WTC11 (cell line): ENCODE data around the gene NFAM1. TPM values are rescaled to one million over a fixed set of nuclear protein-coding genes. Genes with fewer than 3 reads are reported as not detected.

ENCODE experiments used
- ATAC-seq: fragments of 200-7000 bp; cut with Tn5 transposase; 2 replicates; pipeline ENCODE4 v1.10.0; 2021; ENCODE audit warnings: mild to moderate bottlenecking, moderate library complexity
- CTCF ChIA-PET: fragments of 300-600 bp; sonication (Branson Sonifier 250); formaldehyde crosslinking; loops from one replicate; lab custom pipeline; 2021; ENCODE audit warnings: antibody characterized with exemption; lab: Charles Lee
- POLR2A ChIA-PET: fragments of 350-600 bp; sonication (Branson Sonifier 250); formaldehyde crosslinking; loops from one replicate; lab custom pipeline; 2021; ENCODE audit warnings: antibody characterized with exemption; lab: Charles Lee
- DNase-seq: peaks from one replicate; pipeline ENCODE4 v3.0.0; 2021; ENCODE audit warnings: low spot score
- H3K27ac Mint-ChIP-seq: 2 replicates; pipeline ENCODE4 v1.8.0; 2021; ENCODE audit warnings: mixed read lengths
- H3K27me3 Mint-ChIP-seq: 2 replicates; pipeline ENCODE4 v1.8.0; 2021; ENCODE audit warnings: low read depth, mild to moderate bottlenecking, moderate library complexity, mixed read lengths
- H3K36me3 Mint-ChIP-seq: 2 replicates; pipeline ENCODE4 v1.8.0; 2021; ENCODE audit warnings: mixed read lengths
- H3K4me1 Mint-ChIP-seq: 2 replicates; pipeline ENCODE4 v1.8.0; 2022; ENCODE audit warnings: mixed read lengths
- H3K4me3 Mint-ChIP-seq: 2 replicates; pipeline ENCODE4 v1.8.0; 2021; ENCODE audit warnings: mild to moderate bottlenecking, moderate library complexity, mixed read lengths
- H3K9me3 Mint-ChIP-seq: 2 replicates; pipeline ENCODE4 v1.8.0; 2021; ENCODE audit warnings: mixed read lengths
- ZNF219 ChIP-seq: sonication (generic); formaldehyde crosslinking; IDR thresholded peaks from 2 replicates; pipeline ENCODE4 v1.8.0; 2023; ENCODE audit warnings: missing genetic modification reagents, mild to moderate bottlenecking, borderline replicate concordance
- ZNF317 ChIP-seq: sonication (generic); formaldehyde crosslinking; IDR thresholded peaks from 2 replicates; pipeline ENCODE4 v1.8.1; 2023; ENCODE audit warnings: low read depth, mild to moderate bottlenecking, moderate library complexity, missing genetic modification reagents, borderline replicate concordance
- total RNA-seq: library from RNA; stranded (reverse); gene quantifications from 3 replicates; pipeline ENCODE4 v1.2.3, GENCODE V29; 2021
- TF ChIP-seq, protein P1 (sequence below): sonication (generic); formaldehyde crosslinking; IDR thresholded peaks from 2 replicates; pipeline ENCODE4 v1.8.0; 2022; ENCODE audit warnings: missing genetic modification reagents
- TF ChIP-seq, protein P2 (sequence below): sonication (generic); formaldehyde crosslinking; IDR thresholded peaks from 2 replicates; pipeline ENCODE4 v1.8.1; 2023; ENCODE audit warnings: mild to moderate bottlenecking, missing genetic modification reagents, borderline replicate concordance
- TF ChIP-seq, protein P3 (sequence below): sonication (generic); formaldehyde crosslinking; conservative IDR thresholded peaks from 2 replicates; pipeline ENCODE4 v1.8.1; 2022; ENCODE audit warnings: mild to moderate bottlenecking, missing genetic modification reagents
- TF ChIP-seq, protein P4 (sequence below): fragments of 250-450 bp; sonication (Bioruptor Pico); conservative IDR thresholded peaks from 2 replicates; pipeline ENCODE4 v1.9.0; 2021; ENCODE audit warnings: mild to moderate bottlenecking
- TF ChIP-seq, protein P5 (sequence below): sonication (generic); formaldehyde crosslinking; IDR thresholded peaks from 2 replicates; pipeline ENCODE4 v1.8.1; 2023; ENCODE audit warnings: mild to moderate bottlenecking, missing genetic modification reagents
- TF ChIP-seq, protein P6 (sequence below): sonication (generic); formaldehyde crosslinking; IDR thresholded peaks from 2 replicates; pipeline ENCODE4 v1.8.0; 2022; ENCODE audit warnings: mild to moderate bottlenecking, missing genetic modification reagents
- TF ChIP-seq, protein P7 (sequence below): sonication (generic); formaldehyde crosslinking; IDR thresholded peaks from 2 replicates; pipeline ENCODE4 v1.8.1; 2022; ENCODE audit warnings: missing genetic modification reagents, borderline replicate concordance
- TF ChIP-seq, protein P8 (sequence below): fragments of 250-450 bp; sonication (Bioruptor Pico); IDR thresholded peaks from 2 replicates; pipeline ENCODE4 v1.9.0; 2021; ENCODE audit warnings: mild to moderate bottlenecking
- TF ChIP-seq, protein P9 (sequence below): sonication (generic); formaldehyde crosslinking; IDR thresholded peaks from 2 replicates; pipeline ENCODE4 v1.8.1; 2022; ENCODE audit warnings: mild to moderate bottlenecking, moderate library complexity, missing genetic modification reagents
- TF ChIP-seq, protein P10 (sequence below): sonication (generic); formaldehyde crosslinking; IDR thresholded peaks from 2 replicates; pipeline ENCODE4 v1.8.0; 2022; ENCODE audit warnings: mild to moderate bottlenecking, missing genetic modification reagents

Gene NFAM1
- total RNA-seq, 1 experiment from 2014 or later, result 1.6 TPM

DNA sequence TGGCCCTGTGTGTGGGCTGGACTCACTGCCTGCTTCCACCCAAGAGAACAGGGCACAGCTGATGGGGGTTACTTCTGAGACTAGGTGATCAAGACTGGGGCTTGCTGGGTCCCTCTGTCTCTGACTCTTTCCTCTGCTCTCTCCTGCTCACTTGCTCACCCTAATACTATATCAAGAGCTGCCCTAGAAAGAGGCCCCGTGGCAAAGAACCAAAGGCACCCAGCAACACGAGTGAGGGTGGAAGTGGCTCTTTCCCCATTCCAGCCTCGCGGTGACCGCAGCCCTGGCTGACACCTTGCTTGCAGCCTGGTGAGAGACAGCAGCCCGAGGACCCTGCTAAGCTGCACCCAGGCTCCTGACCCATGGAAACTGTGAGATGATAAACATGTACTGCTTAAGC is 20.7 kb upstream of the NFAM1 start (continued):
- TF ChIP-seq, protein P1, sequence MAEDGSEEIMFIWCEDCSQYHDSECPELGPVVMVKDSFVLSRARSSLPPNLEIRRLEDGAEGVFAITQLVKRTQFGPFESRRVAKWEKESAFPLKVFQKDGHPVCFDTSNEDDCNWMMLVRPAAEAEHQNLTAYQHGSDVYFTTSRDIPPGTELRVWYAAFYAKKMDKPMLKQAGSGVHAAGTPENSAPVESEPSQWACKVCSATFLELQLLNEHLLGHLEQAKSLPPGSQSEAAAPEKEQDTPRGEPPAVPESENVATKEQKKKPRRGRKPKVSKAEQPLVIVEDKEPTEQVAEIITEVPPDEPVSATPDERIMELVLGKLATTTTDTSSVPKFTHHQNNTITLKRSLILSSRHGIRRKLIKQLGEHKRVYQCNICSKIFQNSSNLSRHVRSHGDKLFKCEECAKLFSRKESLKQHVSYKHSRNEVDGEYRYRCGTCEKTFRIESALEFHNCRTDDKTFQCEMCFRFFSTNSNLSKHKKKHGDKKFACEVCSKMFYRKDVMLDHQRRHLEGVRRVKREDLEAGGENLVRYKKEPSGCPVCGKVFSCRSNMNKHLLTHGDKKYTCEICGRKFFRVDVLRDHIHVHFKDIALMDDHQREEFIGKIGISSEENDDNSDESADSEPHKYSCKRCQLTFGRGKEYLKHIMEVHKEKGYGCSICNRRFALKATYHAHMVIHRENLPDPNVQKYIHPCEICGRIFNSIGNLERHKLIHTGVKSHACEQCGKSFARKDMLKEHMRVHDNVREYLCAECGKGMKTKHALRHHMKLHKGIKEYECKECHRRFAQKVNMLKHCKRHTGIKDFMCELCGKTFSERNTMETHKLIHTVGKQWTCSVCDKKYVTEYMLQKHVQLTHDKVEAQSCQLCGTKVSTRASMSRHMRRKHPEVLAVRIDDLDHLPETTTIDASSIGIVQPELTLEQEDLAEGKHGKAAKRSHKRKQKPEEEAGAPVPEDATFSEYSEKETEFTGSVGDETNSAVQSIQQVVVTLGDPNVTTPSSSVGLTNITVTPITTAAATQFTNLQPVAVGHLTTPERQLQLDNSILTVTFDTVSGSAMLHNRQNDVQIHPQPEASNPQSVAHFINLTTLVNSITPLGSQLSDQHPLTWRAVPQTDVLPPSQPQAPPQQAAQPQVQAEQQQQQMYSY (CRISPR knock-in tag), result no peak
- TF ChIP-seq, protein P2, sequence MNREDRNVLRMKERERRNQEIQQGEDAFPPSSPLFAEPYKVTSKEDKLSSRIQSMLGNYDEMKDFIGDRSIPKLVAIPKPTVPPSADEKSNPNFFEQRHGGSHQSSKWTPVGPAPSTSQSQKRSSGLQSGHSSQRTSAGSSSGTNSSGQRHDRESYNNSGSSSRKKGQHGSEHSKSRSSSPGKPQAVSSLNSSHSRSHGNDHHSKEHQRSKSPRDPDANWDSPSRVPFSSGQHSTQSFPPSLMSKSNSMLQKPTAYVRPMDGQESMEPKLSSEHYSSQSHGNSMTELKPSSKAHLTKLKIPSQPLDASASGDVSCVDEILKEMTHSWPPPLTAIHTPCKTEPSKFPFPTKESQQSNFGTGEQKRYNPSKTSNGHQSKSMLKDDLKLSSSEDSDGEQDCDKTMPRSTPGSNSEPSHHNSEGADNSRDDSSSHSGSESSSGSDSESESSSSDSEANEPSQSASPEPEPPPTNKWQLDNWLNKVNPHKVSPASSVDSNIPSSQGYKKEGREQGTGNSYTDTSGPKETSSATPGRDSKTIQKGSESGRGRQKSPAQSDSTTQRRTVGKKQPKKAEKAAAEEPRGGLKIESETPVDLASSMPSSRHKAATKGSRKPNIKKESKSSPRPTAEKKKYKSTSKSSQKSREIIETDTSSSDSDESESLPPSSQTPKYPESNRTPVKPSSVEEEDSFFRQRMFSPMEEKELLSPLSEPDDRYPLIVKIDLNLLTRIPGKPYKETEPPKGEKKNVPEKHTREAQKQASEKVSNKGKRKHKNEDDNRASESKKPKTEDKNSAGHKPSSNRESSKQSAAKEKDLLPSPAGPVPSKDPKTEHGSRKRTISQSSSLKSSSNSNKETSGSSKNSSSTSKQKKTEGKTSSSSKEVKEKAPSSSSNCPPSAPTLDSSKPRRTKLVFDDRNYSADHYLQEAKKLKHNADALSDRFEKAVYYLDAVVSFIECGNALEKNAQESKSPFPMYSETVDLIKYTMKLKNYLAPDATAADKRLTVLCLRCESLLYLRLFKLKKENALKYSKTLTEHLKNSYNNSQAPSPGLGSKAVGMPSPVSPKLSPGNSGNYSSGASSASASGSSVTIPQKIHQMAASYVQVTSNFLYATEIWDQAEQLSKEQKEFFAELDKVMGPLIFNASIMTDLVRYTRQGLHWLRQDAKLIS (CRISPR knock-in tag), result no peak
- TF ChIP-seq, protein P3, sequence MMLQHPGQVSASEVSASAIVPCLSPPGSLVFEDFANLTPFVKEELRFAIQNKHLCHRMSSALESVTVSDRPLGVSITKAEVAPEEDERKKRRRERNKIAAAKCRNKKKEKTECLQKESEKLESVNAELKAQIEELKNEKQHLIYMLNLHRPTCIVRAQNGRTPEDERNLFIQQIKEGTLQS, result no peak

DNA sequence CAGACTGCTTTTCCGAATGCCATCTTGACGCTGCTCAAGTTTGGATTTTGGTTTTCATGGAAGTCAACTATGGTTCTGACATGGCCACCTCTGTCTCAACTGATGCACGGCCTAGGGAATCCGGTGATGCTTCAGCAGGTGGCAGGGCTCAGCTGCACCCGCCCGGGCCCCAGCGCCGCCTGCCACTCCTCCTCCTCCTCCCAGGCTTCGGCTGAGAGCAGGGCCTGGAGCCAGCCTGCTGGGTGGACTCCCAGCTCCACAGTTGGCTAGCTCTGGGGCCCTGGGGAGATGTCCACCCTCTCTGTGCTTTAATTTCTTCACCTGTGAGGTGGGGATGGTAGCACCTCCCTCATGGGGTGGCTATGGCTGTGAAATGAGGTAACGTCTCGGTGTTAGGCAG is 20.3 kb upstream of the NFAM1 start:
- H3K9me3 Mint-ChIP-seq, result no peaks in the 10 kb centered on the region

More for the DNA sequence above, 20.3 kb upstream of the NFAM1 start:
- POLR2A ChIA-PET, result no interaction called here
- Mint-ChIP-seq H3K4me1 (no peaks in the 10 kb centered on the region), H3K36me3 (no peaks in the 10 kb centered on the region), H3K27me3 (peaks cover 13% of the 10 kb centered on the region), H3K4me3 (no peak overlapping the region), H3K27ac (no peak overlapping the region)
- ATAC-seq (no peak), DNase-seq (no peak)
- CTCF ChIA-PET, result interaction anchor here (1.1 to 3.4 kb wide), 2 partner anchors 8 to 21 kb away, joined by 5 to 10 read pairs; no protein-coding TSS in a partner anchor
- no peak for TF ChIP-seq ZNF317 (CRISPR knock-in tag)
- TF ChIP-seq ZNF219, result no peak
- TF ChIP-seq, protein P4, sequence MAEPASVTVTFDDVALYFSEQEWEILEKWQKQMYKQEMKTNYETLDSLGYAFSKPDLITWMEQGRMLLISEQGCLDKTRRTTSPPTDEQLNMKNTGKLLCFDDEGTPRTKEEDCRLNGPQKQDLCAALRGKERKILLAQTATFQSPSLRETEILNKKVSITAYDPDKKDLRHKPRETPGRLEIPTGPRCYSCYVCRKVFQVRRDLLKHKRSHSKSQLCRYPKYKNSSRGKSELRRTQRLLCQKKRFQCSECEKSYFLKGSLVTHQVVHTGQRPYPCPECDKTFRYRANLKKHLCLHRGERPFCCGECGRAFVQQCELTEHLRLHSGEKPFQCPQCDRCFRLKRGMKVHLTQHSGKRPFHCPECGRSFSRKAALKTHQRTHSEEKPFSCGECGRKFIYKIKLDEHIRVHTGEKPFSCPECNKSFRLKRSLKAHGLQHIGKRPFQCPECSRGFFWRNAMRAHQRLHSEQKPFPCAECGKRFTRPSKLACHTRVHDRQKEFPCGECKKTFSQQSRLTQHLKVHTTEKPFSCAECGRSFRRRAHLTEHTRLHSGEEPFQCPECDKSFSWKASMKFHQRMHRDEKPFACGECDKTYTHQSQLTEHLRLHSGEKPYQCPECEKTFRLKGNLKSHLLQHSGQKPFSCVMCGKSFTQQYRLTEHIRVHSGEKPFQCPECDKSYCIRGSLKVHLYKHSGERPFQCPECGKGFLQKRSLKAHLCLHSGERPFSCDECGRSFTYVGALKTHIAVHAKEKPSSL (CRISPR knock-in tag), result no peak
- TF ChIP-seq, protein P2 (CRISPR knock-in tag), result no peak
- TF ChIP-seq, protein P5, sequence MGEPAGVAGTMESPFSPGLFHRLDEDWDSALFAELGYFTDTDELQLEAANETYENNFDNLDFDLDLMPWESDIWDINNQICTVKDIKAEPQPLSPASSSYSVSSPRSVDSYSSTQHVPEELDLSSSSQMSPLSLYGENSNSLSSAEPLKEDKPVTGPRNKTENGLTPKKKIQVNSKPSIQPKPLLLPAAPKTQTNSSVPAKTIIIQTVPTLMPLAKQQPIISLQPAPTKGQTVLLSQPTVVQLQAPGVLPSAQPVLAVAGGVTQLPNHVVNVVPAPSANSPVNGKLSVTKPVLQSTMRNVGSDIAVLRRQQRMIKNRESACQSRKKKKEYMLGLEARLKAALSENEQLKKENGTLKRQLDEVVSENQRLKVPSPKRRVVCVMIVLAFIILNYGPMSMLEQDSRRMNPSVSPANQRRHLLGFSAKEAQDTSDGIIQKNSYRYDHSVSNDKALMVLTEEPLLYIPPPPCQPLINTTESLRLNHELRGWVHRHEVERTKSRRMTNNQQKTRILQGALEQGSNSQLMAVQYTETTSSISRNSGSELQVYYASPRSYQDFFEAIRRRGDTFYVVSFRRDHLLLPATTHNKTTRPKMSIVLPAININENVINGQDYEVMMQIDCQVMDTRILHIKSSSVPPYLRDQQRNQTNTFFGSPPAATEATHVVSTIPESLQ (CRISPR knock-in tag), result no peak
- TF ChIP-seq, protein P6, sequence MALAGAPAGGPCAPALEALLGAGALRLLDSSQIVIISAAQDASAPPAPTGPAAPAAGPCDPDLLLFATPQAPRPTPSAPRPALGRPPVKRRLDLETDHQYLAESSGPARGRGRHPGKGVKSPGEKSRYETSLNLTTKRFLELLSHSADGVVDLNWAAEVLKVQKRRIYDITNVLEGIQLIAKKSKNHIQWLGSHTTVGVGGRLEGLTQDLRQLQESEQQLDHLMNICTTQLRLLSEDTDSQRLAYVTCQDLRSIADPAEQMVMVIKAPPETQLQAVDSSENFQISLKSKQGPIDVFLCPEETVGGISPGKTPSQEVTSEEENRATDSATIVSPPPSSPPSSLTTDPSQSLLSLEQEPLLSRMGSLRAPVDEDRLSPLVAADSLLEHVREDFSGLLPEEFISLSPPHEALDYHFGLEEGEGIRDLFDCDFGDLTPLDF (CRISPR knock-in tag), result no peak
- TF ChIP-seq, protein P7, sequence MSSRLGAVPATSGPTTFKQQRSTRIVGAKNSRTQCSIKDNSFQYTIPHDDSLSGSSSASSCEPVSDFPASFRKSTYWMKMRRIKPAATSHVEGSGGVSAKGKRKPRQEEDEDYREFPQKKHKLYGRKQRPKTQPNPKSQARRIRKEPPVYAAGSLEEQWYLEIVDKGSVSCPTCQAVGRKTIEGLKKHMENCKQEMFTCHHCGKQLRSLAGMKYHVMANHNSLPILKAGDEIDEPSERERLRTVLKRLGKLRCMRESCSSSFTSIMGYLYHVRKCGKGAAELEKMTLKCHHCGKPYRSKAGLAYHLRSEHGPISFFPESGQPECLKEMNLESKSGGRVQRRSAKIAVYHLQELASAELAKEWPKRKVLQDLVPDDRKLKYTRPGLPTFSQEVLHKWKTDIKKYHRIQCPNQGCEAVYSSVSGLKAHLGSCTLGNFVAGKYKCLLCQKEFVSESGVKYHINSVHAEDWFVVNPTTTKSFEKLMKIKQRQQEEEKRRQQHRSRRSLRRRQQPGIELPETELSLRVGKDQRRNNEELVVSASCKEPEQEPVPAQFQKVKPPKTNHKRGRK (CRISPR knock-in tag), result no peak
- TF ChIP-seq, protein P8, sequence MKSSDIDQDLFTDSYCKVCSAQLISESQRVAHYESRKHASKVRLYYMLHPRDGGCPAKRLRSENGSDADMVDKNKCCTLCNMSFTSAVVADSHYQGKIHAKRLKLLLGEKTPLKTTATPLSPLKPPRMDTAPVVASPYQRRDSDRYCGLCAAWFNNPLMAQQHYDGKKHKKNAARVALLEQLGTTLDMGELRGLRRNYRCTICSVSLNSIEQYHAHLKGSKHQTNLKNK (CRISPR knock-in tag), result no peak
- TF ChIP-seq, protein P9, sequence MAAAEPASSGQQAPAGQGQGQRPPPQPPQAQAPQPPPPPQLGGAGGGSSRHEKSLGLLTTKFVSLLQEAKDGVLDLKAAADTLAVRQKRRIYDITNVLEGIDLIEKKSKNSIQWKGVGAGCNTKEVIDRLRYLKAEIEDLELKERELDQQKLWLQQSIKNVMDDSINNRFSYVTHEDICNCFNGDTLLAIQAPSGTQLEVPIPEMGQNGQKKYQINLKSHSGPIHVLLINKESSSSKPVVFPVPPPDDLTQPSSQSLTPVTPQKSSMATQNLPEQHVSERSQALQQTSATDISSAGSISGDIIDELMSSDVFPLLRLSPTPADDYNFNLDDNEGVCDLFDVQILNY, result no peak
- TF ChIP-seq, protein P10, sequence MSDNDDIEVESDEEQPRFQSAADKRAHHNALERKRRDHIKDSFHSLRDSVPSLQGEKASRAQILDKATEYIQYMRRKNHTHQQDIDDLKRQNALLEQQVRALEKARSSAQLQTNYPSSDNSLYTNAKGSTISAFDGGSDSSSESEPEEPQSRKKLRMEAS (CRISPR knock-in tag), result no peak
